HK-2 (cell line): ENCODE results near the gene CD1E.
"Not testable (repeated sequence)": the region's sequence is repeated elsewhere in the genome, so short reads cannot be mapped to it uniquely, and the experiment has no call there.

ENCODE experiments used
- DNase-seq: peaks from one replicate; pipeline ENCODE4 v3.0.0-alpha.2; 2018; ENCODE audit not compliant: unreplicated experiment

CD1E gene

GRCh38 chr1:158353303-158354075, at the start of gene CD1E:
Gene CD1E, plus strand, starts transcription at chr1:158353894. Its CDS starts 95 bp downstream, at chr1:158353989.
- DNase-seq = no peak

GRCh38 chr1:158310623-158311022, 43.1 kb upstream of the CD1E start:
- DNase-seq = no peak

- DNase-seq = no peak
Observed at GRCh38 chr1:158311066-158311465, 42.6 kb upstream of the CD1E start.

- DNase-seq = no peak
Observed at GRCh38 chr1:158323866-158324265, 29.8 kb upstream of the CD1E start.

GRCh38 chr1:158324395-158324794, 29.3 kb upstream of the CD1E start:
- DNase-seq = no peak

- no peak for DNase-seq
Observed at GRCh38 chr1:158327481-158327880, 26.2 kb upstream of the CD1E start.

- DNase-seq = no peak
Observed at GRCh38 chr1:158328426-158328825, 25.3 kb upstream of the CD1E start.

- no peak for DNase-seq
Observed at GRCh38 chr1:158329300-158329699, 24.4 kb upstream of the CD1E start.

GRCh38 chr1:158329733-158330132, 24.0 kb upstream of the CD1E start:
- DNase-seq = no peak

GRCh38 chr1:158330391-158331105, 23.1 kb upstream of the CD1E start:
- no peak for DNase-seq

- no peak for DNase-seq
Observed at GRCh38 chr1:158331106-158331425, 22.6 kb upstream of the CD1E start.

- DNase-seq = no peak
Observed at GRCh38 chr1:158331481-158332150, 22.1 kb upstream of the CD1E start, which contains the start of gene CD1B. Gene CD1B, minus strand, starts transcription at chr1:158331531. Its CDS starts 108 bp downstream, at chr1:158331423.

- DNase-seq = no peak
Observed at GRCh38 chr1:158333405-158334155, 20.1 kb upstream of the CD1E start.

- DNase-seq = no peak
Observed at GRCh38 chr1:158334526-158335212, 19.0 kb upstream of the CD1E start.

GRCh38 chr1:158335213-158335532, 18.5 kb upstream of the CD1E start:
- no peak for DNase-seq

GRCh38 chr1:158336413-158336812, 17.3 kb upstream of the CD1E start:
- not testable (repeated sequence) for DNase-seq

- DNase-seq = not testable (repeated sequence)
Observed at GRCh38 chr1:158348946-158349345, 4.7 kb upstream of the CD1E start.

- DNase-seq = no peak
Observed at GRCh38 chr1:158354255-158354654, 561 bp downstream of the CD1E start.

GRCh38 chr1:158355773-158356285, 2.1 kb downstream of the CD1E start:
- DNase-seq = no peak

- DNase-seq = no peak
Observed at GRCh38 chr1:158356616-158357015, 2.9 kb downstream of the CD1E start.

GRCh38 chr1:158357441-158357840, 3.7 kb downstream of the CD1E start:
- DNase-seq = no peak
